Measurements from ENCODE around the gene EDEM3. TPM values are rescaled to one million over a fixed set of nuclear protein-coding genes. Genes with fewer than 3 reads are reported as not detected.
A peak's percentile ranks its signal among the peaks of the same experiment; 100 is the strongest.

Gene EDEM3
- total and polyA plus RNA-seq, 9 of the 15 experiments (the other 6 are each of a cell fraction or from before 2014, with no cell fraction given) = 15.8 to 46.6 (median 28.0) TPM

DNA sequence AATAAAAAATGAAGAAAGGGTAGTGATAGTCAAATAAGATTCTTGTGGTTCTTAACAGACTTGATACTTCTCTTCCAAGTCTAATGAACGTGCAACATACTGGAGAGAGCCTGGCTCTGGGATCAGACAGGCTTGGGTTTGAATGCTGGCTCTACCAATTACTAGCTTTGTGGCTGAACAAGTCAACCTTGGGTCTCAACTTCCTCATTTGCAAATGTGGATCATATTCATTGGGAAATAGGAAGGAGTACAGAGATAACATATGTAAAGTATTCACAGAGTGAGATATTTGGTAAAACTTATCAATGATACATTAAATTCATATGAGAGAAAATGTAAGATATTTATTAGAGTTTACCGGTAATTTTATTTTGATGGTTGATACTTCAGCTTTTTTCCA is 2.0 kb downstream of the EDEM3 start (continued):
- TF ChIP-seq, protein P1, sequence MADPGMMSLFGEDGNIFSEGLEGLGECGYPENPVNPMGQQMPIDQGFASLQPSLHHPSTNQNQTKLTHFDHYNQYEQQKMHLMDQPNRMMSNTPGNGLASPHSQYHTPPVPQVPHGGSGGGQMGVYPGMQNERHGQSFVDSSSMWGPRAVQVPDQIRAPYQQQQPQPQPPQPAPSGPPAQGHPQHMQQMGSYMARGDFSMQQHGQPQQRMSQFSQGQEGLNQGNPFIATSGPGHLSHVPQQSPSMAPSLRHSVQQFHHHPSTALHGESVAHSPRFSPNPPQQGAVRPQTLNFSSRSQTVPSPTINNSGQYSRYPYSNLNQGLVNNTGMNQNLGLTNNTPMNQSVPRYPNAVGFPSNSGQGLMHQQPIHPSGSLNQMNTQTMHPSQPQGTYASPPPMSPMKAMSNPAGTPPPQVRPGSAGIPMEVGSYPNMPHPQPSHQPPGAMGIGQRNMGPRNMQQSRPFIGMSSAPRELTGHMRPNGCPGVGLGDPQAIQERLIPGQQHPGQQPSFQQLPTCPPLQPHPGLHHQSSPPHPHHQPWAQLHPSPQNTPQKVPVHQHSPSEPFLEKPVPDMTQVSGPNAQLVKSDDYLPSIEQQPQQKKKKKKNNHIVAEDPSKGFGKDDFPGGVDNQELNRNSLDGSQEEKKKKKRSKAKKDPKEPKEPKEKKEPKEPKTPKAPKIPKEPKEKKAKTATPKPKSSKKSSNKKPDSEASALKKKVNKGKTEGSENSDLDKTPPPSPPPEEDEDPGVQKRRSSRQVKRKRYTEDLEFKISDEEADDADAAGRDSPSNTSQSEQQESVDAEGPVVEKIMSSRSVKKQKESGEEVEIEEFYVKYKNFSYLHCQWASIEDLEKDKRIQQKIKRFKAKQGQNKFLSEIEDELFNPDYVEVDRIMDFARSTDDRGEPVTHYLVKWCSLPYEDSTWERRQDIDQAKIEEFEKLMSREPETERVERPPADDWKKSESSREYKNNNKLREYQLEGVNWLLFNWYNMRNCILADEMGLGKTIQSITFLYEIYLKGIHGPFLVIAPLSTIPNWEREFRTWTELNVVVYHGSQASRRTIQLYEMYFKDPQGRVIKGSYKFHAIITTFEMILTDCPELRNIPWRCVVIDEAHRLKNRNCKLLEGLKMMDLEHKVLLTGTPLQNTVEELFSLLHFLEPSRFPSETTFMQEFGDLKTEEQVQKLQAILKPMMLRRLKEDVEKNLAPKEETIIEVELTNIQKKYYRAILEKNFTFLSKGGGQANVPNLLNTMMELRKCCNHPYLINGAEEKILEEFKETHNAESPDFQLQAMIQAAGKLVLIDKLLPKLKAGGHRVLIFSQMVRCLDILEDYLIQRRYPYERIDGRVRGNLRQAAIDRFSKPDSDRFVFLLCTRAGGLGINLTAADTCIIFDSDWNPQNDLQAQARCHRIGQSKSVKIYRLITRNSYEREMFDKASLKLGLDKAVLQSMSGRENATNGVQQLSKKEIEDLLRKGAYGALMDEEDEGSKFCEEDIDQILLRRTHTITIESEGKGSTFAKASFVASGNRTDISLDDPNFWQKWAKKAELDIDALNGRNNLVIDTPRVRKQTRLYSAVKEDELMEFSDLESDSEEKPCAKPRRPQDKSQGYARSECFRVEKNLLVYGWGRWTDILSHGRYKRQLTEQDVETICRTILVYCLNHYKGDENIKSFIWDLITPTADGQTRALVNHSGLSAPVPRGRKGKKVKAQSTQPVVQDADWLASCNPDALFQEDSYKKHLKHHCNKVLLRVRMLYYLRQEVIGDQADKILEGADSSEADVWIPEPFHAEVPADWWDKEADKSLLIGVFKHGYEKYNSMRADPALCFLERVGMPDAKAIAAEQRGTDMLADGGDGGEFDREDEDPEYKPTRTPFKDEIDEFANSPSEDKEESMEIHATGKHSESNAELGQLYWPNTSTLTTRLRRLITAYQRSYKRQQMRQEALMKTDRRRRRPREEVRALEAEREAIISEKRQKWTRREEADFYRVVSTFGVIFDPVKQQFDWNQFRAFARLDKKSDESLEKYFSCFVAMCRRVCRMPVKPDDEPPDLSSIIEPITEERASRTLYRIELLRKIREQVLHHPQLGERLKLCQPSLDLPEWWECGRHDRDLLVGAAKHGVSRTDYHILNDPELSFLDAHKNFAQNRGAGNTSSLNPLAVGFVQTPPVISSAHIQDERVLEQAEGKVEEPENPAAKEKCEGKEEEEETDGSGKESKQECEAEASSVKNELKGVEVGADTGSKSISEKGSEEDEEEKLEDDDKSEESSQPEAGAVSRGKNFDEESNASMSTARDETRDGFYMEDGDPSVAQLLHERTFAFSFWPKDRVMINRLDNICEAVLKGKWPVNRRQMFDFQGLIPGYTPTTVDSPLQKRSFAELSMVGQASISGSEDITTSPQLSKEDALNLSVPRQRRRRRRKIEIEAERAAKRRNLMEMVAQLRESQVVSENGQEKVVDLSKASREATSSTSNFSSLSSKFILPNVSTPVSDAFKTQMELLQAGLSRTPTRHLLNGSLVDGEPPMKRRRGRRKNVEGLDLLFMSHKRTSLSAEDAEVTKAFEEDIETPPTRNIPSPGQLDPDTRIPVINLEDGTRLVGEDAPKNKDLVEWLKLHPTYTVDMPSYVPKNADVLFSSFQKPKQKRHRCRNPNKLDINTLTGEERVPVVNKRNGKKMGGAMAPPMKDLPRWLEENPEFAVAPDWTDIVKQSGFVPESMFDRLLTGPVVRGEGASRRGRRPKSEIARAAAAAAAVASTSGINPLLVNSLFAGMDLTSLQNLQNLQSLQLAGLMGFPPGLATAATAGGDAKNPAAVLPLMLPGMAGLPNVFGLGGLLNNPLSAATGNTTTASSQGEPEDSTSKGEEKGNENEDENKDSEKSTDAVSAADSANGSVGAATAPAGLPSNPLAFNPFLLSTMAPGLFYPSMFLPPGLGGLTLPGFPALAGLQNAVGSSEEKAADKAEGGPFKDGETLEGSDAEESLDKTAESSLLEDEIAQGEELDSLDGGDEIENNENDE (IDR thresholded peaks at IDR 0.05; ENCODE audit: low read depth, low read length) = no peak
- TF ChIP-seq MCM2 (IDR thresholded peaks at IDR 0.05; ENCODE audit: low read depth) = no peak
- no peak for TF ChIP-seq BMI1 (IDR thresholded peaks at IDR 0.05; ENCODE audit: low read length)
- no peak for TF ChIP-seq L3MBTL2 (IDR thresholded peaks at IDR 0.05)
- TF ChIP-seq, protein P2, sequence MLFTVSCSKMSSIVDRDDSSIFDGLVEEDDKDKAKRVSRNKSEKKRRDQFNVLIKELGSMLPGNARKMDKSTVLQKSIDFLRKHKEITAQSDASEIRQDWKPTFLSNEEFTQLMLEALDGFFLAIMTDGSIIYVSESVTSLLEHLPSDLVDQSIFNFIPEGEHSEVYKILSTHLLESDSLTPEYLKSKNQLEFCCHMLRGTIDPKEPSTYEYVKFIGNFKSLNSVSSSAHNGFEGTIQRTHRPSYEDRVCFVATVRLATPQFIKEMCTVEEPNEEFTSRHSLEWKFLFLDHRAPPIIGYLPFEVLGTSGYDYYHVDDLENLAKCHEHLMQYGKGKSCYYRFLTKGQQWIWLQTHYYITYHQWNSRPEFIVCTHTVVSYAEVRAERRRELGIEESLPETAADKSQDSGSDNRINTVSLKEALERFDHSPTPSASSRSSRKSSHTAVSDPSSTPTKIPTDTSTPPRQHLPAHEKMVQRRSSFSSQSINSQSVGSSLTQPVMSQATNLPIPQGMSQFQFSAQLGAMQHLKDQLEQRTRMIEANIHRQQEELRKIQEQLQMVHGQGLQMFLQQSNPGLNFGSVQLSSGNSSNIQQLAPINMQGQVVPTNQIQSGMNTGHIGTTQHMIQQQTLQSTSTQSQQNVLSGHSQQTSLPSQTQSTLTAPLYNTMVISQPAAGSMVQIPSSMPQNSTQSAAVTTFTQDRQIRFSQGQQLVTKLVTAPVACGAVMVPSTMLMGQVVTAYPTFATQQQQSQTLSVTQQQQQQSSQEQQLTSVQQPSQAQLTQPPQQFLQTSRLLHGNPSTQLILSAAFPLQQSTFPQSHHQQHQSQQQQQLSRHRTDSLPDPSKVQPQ (CRISPR knock-in tag; IDR thresholded peaks at IDR 0.05; ENCODE audit: borderline replicate concordance) = no peak
- TF ChIP-seq, protein P3, sequence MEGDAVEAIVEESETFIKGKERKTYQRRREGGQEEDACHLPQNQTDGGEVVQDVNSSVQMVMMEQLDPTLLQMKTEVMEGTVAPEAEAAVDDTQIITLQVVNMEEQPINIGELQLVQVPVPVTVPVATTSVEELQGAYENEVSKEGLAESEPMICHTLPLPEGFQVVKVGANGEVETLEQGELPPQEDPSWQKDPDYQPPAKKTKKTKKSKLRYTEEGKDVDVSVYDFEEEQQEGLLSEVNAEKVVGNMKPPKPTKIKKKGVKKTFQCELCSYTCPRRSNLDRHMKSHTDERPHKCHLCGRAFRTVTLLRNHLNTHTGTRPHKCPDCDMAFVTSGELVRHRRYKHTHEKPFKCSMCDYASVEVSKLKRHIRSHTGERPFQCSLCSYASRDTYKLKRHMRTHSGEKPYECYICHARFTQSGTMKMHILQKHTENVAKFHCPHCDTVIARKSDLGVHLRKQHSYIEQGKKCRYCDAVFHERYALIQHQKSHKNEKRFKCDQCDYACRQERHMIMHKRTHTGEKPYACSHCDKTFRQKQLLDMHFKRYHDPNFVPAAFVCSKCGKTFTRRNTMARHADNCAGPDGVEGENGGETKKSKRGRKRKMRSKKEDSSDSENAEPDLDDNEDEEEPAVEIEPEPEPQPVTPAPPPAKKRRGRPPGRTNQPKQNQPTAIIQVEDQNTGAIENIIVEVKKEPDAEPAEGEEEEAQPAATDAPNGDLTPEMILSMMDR (IDR thresholded peaks at IDR 0.05 in 2 of 3, conservative IDR thresholded peaks at IDR 0.05 in 1 of 3; ENCODE audit: insufficient read depth in 2 of 3, low read depth in 1 of 3, low read length in 3 of 3) = no peak
- TF ChIP-seq GATAD2B (IDR thresholded peaks at IDR 0.05; ENCODE audit: borderline replicate concordance) = no peak
- TF ChIP-seq NCOA2 (IDR thresholded peaks at IDR 0.05; ENCODE audit: partially characterized antibody in 2 of 2) = no peak
- TF ChIP-seq JUND (IDR thresholded peaks at IDR 0.05; ENCODE audit: borderline replicate concordance, low read depth, low read length) = no peak
- peak; percentile 12; the same call in 1 of the 3 replicates for TF ChIP-seq JUND (tag; IDR thresholded peaks at IDR 0.05; ENCODE audit: borderline replicate concordance, low read depth, low read length)
- TF ChIP-seq, protein P4, sequence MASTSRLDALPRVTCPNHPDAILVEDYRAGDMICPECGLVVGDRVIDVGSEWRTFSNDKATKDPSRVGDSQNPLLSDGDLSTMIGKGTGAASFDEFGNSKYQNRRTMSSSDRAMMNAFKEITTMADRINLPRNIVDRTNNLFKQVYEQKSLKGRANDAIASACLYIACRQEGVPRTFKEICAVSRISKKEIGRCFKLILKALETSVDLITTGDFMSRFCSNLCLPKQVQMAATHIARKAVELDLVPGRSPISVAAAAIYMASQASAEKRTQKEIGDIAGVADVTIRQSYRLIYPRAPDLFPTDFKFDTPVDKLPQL (IDR thresholded peaks at IDR 0.05; ENCODE audit: extremely low read depth, insufficient read length) = no peak
- TF ChIP-seq SMARCE1 (IDR thresholded peaks at IDR 0.05) = peak; percentile 42; the same call in 1 of the 2 replicates

Measured in K562 (cell line).